Measurements from ENCODE around the gene KAZN. TPM values are rescaled to one million over a fixed set of nuclear protein-coding genes. Genes with fewer than 3 reads are reported as not detected.

KAZN gene
- polyA plus RNA-seq, 1 donor (not counting 4 experiments of a cell fraction or from before 2014, with no cell fraction given), result 5.9 TPM

GRCh38 chr1:14715802-14716201 lies 117.3 kb downstream of the KAZN start:
- Histone ChIP-seq H3K27ac (ENCODE audit: control insufficient read depth, insufficient read depth, low read length) (no peak overlapping the region), H3K79me2 (ENCODE audit: control insufficient read depth, insufficient read depth, low read length) (no peaks in the 10 kb centered on the region), H3K27me3 (ENCODE audit: control insufficient read depth, extremely low read depth, insufficient read depth, low read length) (no peaks in the 10 kb centered on the region), H3K4me2 (ENCODE audit: control insufficient read depth, extremely low read depth, insufficient read depth, low read depth, low read length) (no peak overlapping the region), H3K4me1 (ENCODE audit: control insufficient read depth, extremely low read depth, insufficient read depth, low read length) (peaks cover 3% of the 10 kb centered on the region), H3K9me1 (ENCODE audit: control insufficient read depth, extremely low read depth, insufficient read depth, low read length) (no peaks in the 10 kb centered on the region), H3K4me3 (ENCODE audit: control insufficient read depth in 2 of 3, extremely low read depth in 1 of 3, insufficient read depth in 2 of 3, low read depth in 1 of 3, low read length in 3 of 3) (no peak overlapping the region), H3K9me3 (ENCODE audit: control insufficient read depth, low read depth, low read length) (no peaks in the 10 kb centered on the region), H3K36me3 (ENCODE audit: control insufficient read depth in 2 of 2, extremely low read depth in 1 of 2, insufficient read depth in 2 of 2, low read length in 2 of 2) (no peaks in the 10 kb centered on the region), H3K9ac (ENCODE audit: control insufficient read depth, extremely low read depth, insufficient read depth, low read length) (no peak overlapping the region), H2AFZ (ENCODE audit: control insufficient read depth, low read length) (no peak overlapping the region), H4K20me1 (ENCODE audit: control insufficient read depth, extremely low read depth, insufficient read depth, low read length) (no peaks in the 10 kb centered on the region)
- DNase-seq (ENCODE audit: low read depth, low spot score) (no peak), FAIRE-seq (no peak)
- TF ChIP-seq EZH2 (IDR thresholded peaks at IDR 0.05; ENCODE audit: low read length) (no peak), CTCF (optimal IDR thresholded peaks at IDR 0.05 in 1 of 3, IDR thresholded peaks at IDR 0.05 in 1 of 3, conservative IDR thresholded peaks at IDR 0.05 in 1 of 3; ENCODE audit: extremely low read depth in 1 of 3, insufficient read depth in 2 of 3, low read length in 3 of 3) (no peak)
- dilution Hi-C loops (cut with MboI; ENCODE audit: extremely low pct_ligation_motif_present, low sequenced_read_pairs), result no loop called here

- no peaks in the 10 kb centered on the region for H3K9me1 ChIP-seq (ENCODE audit: control insufficient read depth, extremely low read depth, insufficient read depth, low read length)
- no peak for DNase-seq (ENCODE audit: low read depth, low spot score)
- no peak overlapping the region for H3K4me2 ChIP-seq (ENCODE audit: control insufficient read depth, extremely low read depth, insufficient read depth, low read depth, low read length)
- H3K4me3 ChIP-seq (ENCODE audit: control insufficient read depth in 2 of 3, extremely low read depth in 1 of 3, insufficient read depth in 2 of 3, low read depth in 1 of 3, low read length in 3 of 3), result no peak overlapping the region
- no peaks in the 10 kb centered on the region for H4K20me1 ChIP-seq (ENCODE audit: control insufficient read depth, extremely low read depth, insufficient read depth, low read length)
- H3K27me3 ChIP-seq (ENCODE audit: control insufficient read depth, extremely low read depth, insufficient read depth, low read length), result no peaks in the 10 kb centered on the region
- H2AFZ ChIP-seq (ENCODE audit: control insufficient read depth, low read length), result no peak overlapping the region
- no peak overlapping the region for H3K27ac ChIP-seq (ENCODE audit: control insufficient read depth, insufficient read depth, low read length)
- H3K79me2 ChIP-seq (ENCODE audit: control insufficient read depth, insufficient read depth, low read length), result no peaks in the 10 kb centered on the region
- no peak overlapping the region for H3K9ac ChIP-seq (ENCODE audit: control insufficient read depth, extremely low read depth, insufficient read depth, low read length)
- H3K4me1 ChIP-seq (ENCODE audit: control insufficient read depth, extremely low read depth, insufficient read depth, low read length), result peaks cover 3% of the 10 kb centered on the region
- dilution Hi-C loops (cut with MboI; ENCODE audit: extremely low pct_ligation_motif_present, low sequenced_read_pairs), result no loop called here
- H3K9me3 ChIP-seq (ENCODE audit: control insufficient read depth, low read depth, low read length), result no peaks in the 10 kb centered on the region
- H3K36me3 ChIP-seq (ENCODE audit: control insufficient read depth in 2 of 2, extremely low read depth in 1 of 2, insufficient read depth in 2 of 2, low read length in 2 of 2), result no peaks in the 10 kb centered on the region
- no peak for TF ChIP-seq CTCF (optimal IDR thresholded peaks at IDR 0.05 in 1 of 3, IDR thresholded peaks at IDR 0.05 in 1 of 3, conservative IDR thresholded peaks at IDR 0.05 in 1 of 3; ENCODE audit: extremely low read depth in 1 of 3, insufficient read depth in 2 of 3, low read length in 3 of 3)
- TF ChIP-seq EZH2 (IDR thresholded peaks at IDR 0.05; ENCODE audit: low read length), result no peak
- FAIRE-seq, result no peak
These were observed 118.0 kb downstream of the KAZN start for GRCh38 chr1:14716474-14716873.
